ENCODE data around the gene SOX1. TPM values are rescaled to one million over a fixed set of nuclear protein-coding genes. Genes with fewer than 3 reads are reported as not detected.
A peak's percentile ranks its signal among the peaks of the same experiment; 100 is the strongest.

SOX1 gene
- total and polyA plus RNA-seq, 9 of the 15 experiments (the other 6 are each of a cell fraction or from before 2014, with no cell fraction given) = not detected

DNA sequence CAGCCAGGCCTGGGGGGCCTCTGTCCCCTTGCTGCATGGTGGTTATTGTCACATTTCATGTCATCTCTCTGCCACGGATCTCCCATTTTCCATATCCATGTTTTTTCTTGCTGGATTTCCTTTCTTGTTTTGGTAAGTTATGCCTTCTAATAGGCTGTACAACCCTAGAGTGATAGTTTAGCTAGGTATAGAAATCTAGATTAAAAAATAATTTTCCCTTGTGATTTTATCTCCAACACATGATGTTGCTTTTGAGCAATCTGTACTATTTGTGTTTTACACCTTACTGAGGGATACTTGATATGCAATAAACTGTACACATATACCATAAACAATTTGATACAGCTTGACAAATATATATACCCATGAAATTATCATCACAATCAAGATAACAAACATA lies 17.0 kb downstream of the SOX1 start:
- TF ChIP-seq ZFP1 (CRISPR knock-in tag; IDR thresholded peaks at IDR 0.05) (0 out of 2 replicates have a peak, but pooled peaks have one; percentile 29), ZNF324 (CRISPR knock-in tag; IDR thresholded peaks at IDR 0.05) (no peak)
- no peaks in the 10 kb centered on the region for H4K20me1 ChIP-seq (replicated peaks; ENCODE audit: control insufficient read depth, insufficient read depth, low read length)
- no peaks in the 10 kb centered on the region for H3K9me1 ChIP-seq (ENCODE audit: control insufficient read depth, insufficient read depth, low read length)
- H3K36me3 ChIP-seq (ENCODE audit: control insufficient read depth, insufficient read depth, low read length) = no peaks in the 10 kb centered on the region
- H2AFZ ChIP-seq (ENCODE audit: low read depth, low read length) = no peak overlapping the region
- intact Hi-C loops (cut with micrococcal nuclease) (no loop called here), in situ Hi-C loops (cut with MboI) (no loop called here)
- no peaks in the 10 kb centered on the region for H3K9me3 ChIP-seq (replicated peaks; ENCODE audit: control insufficient read depth, insufficient read depth, low read depth, low read length)
- BruUV-seq (replicated peaks) = no TSS peak
- H3K4me1 ChIP-seq (replicated peaks in 1 of 2; ENCODE audit: control insufficient read depth in 2 of 2, insufficient read depth in 2 of 2, low read length in 2 of 2) = no peaks in the 10 kb centered on the region
- no peak overlapping the region for H3K9ac ChIP-seq (ENCODE audit: insufficient read depth in 1 of 2, low read depth in 2 of 2, low read length in 2 of 2)
- POLR2A ChIA-PET = no interaction called here
- no peak overlapping the region for H3K27ac ChIP-seq (ENCODE audit: extremely low read depth, low read depth, low read length)
- DNase-seq (ENCODE audit: extremely low read depth in 1 of 4, low spot score in 3 of 4) = no peak
- no peak for ATAC-seq
- FAIRE-seq = no peak
- CTCF ChIA-PET (ENCODE audit: low intra/inter-chr PET ratio) = no interaction called here
- H3K4me3 ChIP-seq = no peak overlapping the region
- peaks cover 0 to 2% of the 10 kb centered on the region in 2 experiments; a peak in 1 of 5 replicates for H3K27me3 ChIP-seq (ENCODE audit: control insufficient read depth in 2 of 2, insufficient read depth in 2 of 2, low read length in 2 of 2)
- no peaks in the 10 kb centered on the region for H3K79me2 ChIP-seq (ENCODE audit: control insufficient read depth, insufficient read depth, low read length)
- whole genome bisulfite sequencing (ENCODE audit: insufficient coverage, low coverage, missing lambda C conversion rate) = 0% methylated on average over 1 of the region's 1 CpG
- no peak overlapping the region for H3K4me2 ChIP-seq (ENCODE audit: insufficient read depth, low read length)

DNA sequence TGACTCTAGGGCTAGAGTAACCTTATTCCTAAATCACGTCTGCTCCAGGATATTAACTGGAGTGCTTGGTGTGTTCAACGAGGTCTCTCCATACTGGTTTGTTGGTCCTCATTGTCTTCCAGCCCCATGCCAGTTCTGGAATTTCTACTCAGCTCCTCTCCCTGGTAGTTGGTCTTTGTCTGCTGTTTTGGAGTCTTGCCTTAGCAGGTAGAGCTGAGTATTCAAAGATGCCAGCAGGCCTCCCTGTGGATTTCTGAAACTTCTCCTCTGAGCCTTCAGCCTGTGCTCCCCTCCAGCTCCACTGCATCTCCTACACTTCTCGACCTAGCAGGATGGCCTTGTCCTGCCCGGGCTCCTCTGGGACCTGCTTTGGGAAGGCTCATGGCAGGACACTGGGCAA lies 25.5 kb downstream of the SOX1 start:
- WGBS (ENCODE audit: insufficient coverage, low coverage, missing lambda C conversion rate) = 0% methylated on average over 3 of the region's 4 CpGs
- no peaks in the 10 kb centered on the region for H4K20me1 ChIP-seq (replicated peaks; ENCODE audit: control insufficient read depth, insufficient read depth, low read length)
- no peaks in the 10 kb centered on the region for H3K4me1 ChIP-seq (replicated peaks in 1 of 2; ENCODE audit: control insufficient read depth in 2 of 2, insufficient read depth in 2 of 2, low read length in 2 of 2)
- H3K27ac ChIP-seq (ENCODE audit: extremely low read depth, low read depth, low read length) = no peak overlapping the region
- FAIRE-seq (no peak), DNase-seq (ENCODE audit: extremely low read depth in 1 of 4, low spot score in 3 of 4) (no peak), ATAC-seq (no peak)
- no peak overlapping the region for H3K4me3 ChIP-seq
- no peaks in the 10 kb centered on the region for H3K36me3 ChIP-seq (ENCODE audit: control insufficient read depth, insufficient read depth, low read length)
- H3K27me3 ChIP-seq (ENCODE audit: control insufficient read depth in 2 of 2, insufficient read depth in 2 of 2, low read length in 2 of 2) = no peaks in the 10 kb centered on the region; a peak in 1 of 5 replicates
- ChIA-PET CTCF (ENCODE audit: low intra/inter-chr PET ratio) (no interaction called here), POLR2A (no interaction called here)
- no TSS peak for BruUV-seq (replicated peaks)
- TF ChIP-seq, protein P1, sequence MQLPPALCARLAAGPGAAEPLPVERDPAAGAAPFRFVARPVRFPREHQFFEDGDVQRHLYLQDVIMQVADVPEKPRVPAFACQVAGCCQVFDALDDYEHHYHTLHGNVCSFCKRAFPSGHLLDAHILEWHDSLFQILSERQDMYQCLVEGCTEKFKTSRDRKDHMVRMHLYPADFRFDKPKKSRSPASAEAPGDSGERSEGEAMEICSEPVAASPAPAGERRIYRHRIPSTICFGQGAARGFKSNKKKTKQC (CRISPR knock-in tag; IDR thresholded peaks at IDR 0.05) = no peak
- no peak for TF ChIP-seq ZNF695 (CRISPR knock-in tag; IDR thresholded peaks at IDR 0.05)
- TF ChIP-seq SIRT6 (IDR thresholded peaks at IDR 0.05; ENCODE audit: low read depth, low read length) = no peak
- H3K9me3 ChIP-seq (replicated peaks; ENCODE audit: control insufficient read depth, insufficient read depth, low read depth, low read length) = no peaks in the 10 kb centered on the region
- intact Hi-C loops (cut with micrococcal nuclease) = no loop called here
- no peaks in the 10 kb centered on the region for H3K9me1 ChIP-seq (ENCODE audit: control insufficient read depth, insufficient read depth, low read length)
- no peak overlapping the region for H2AFZ ChIP-seq (ENCODE audit: low read depth, low read length)
- in situ Hi-C loops (cut with MboI) = no loop called here
- no peak overlapping the region for H3K4me2 ChIP-seq (ENCODE audit: insufficient read depth, low read length)
- H3K9ac ChIP-seq (ENCODE audit: insufficient read depth in 1 of 2, low read depth in 2 of 2, low read length in 2 of 2) = no peak overlapping the region
- H3K79me2 ChIP-seq (ENCODE audit: control insufficient read depth, insufficient read depth, low read length) = no peaks in the 10 kb centered on the region

All from K562 (cell line).